Testis (tissue), 3 donors: ENCODE data around the gene CBFA2T3. TPM values are rescaled to one million over a fixed set of nuclear protein-coding genes. Genes with fewer than 3 reads are reported as not detected.

Source experiments
- DNase-seq: peaks from one replicate; pipeline ENCODE4 v3.0.0-alpha.2; 2019
- H3K27ac ChIP-seq, 2 donors: fragments of 200-600 bp; sonication (generic); one replicate each; pipeline ENCODE4 v1.5.1; 2019
- H3K27me3 ChIP-seq: fragments of 200-600 bp; sonication (generic); one replicate; pipeline ENCODE4 v1.5.1; 2019
- H3K36me3 ChIP-seq: fragments of 200-600 bp; sonication (generic); one replicate; pipeline ENCODE4 v1.5.1; 2017; ENCODE audit warnings: low read depth; ENCODE audit errors: missing control alignments
- H3K4me1 ChIP-seq: fragments of 200-600 bp; sonication (generic); one replicate; pipeline ENCODE4 v1.5.1; 2019
- H3K4me3 ChIP-seq, 2 donors: fragments of 200-600 bp; sonication (generic); one replicate each; pipeline ENCODE4 v1.5.1; 2017 to 2019
- H3K9me3 ChIP-seq: fragments of 200-600 bp; sonication (generic); one replicate; pipeline ENCODE4 v1.5.1; 2017
- POLR2A ChIP-seq: fragments of 450-650 bp; IDR thresholded peaks from one replicate; pipeline ENCODE4 v1.6.1; 2017; ENCODE audit warnings: antibody characterized with exemption, mild to moderate bottlenecking, moderate library complexity
- WGBS, 2 donors: methylation state at CpG; one replicate each; pipeline ENCODE4 v1.1.5; 2018; 5-methylcytosine and 5-hydroxymethylcytosine counted together
- intact Hi-C: fragments of 100-400 bp; cut with DNase I; formaldehyde crosslinking; loops from one replicate; pipeline ENCODE4 v1.15.1; 2023; ENCODE audit warnings: low total_unique reads
- polyA plus RNA-seq: library from polyadenylated mRNA; stranded (reverse); fragments of 350-450 nt; fragmentation: Illumina TruSeq; extraction: RNeasy Lipid Tissue Mini Kit (QIAGEN cat#74804); gene quantifications from one replicate; pipeline ENCODE4 v1.2.3, GENCODE V29; 2014; ENCODE audit warnings: low read depth, low replicate concordance; ENCODE audit not compliant: insufficient read depth
- total RNA-seq, 2 donors: library from RNA; depleted of rRNA; stranded (reverse); fragments of >200 nt; gene quantifications; one replicate each; pipeline ENCODE4 v1.2.3, GENCODE V29; 2016
- TF ChIP-seq, protein P1 (sequence below), 3 experiments: fragments of 450-650 bp in 2 of 3; fragments of 200-600 bp in 1 of 3; sonication (generic) in 1 of 3; IDR thresholded peaks; one replicate each; pipeline ENCODE4 v1.5.1; 2016 to 2019; ENCODE audit warnings: antibody characterized with exemption in 3 of 3, mild to moderate bottlenecking in 2 of 3, moderate library complexity in 1 of 3

The CBFA2T3 gene
- total and polyA plus RNA-seq, 3 donors from 2014 or later: 7.1 to 11.9 (median 9.2) TPM

DNA sequence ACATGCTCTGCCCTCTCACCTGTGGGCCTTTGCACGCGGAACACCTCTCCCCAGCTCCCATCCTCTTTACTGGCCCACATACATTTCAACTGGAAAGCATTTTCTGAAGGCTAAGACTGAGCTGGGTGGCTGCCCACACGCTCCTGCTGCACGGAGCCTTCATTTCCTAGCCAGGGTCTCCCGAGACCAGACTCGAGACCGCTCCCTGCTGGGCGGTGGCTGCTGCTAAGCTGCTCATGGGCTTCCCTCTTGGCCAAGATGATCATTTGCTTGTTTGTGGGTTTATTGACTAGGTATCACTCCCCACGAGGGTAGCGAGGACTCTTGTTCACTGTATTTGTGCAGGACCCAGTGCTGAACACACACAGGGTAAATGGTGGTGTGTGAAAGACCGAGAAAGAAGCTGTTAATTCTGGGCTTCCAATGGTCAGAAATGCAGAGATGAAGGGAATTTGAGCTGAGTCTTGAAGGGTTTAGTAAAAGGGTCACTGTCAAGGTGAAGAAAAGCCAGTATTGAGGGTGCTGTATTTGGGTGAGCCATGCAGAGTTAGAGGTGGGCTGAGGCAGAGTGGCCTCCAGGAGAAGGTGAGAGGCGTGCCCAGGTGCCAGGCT, 119.2 kb downstream of the CBFA2T3 start:
- Histone ChIP-seq H3K36me3 (no peaks in the 10 kb centered on the region), H3K4me1 (peaks cover 37% of the 10 kb centered on the region), H3K4me3 (peak overlapping the region; percentile 84 to 92), H3K27ac (peak overlapping the region; percentile 83 to 88), H3K9me3 (no peaks in the 10 kb centered on the region), H3K27me3 (no peaks in the 10 kb centered on the region)
- 12 to 14% methylated on average over 12 of the region's 12 CpGs for WGBS, 2 donors
- no peak for TF ChIP-seq POLR2A
- TF ChIP-seq, protein P1, sequence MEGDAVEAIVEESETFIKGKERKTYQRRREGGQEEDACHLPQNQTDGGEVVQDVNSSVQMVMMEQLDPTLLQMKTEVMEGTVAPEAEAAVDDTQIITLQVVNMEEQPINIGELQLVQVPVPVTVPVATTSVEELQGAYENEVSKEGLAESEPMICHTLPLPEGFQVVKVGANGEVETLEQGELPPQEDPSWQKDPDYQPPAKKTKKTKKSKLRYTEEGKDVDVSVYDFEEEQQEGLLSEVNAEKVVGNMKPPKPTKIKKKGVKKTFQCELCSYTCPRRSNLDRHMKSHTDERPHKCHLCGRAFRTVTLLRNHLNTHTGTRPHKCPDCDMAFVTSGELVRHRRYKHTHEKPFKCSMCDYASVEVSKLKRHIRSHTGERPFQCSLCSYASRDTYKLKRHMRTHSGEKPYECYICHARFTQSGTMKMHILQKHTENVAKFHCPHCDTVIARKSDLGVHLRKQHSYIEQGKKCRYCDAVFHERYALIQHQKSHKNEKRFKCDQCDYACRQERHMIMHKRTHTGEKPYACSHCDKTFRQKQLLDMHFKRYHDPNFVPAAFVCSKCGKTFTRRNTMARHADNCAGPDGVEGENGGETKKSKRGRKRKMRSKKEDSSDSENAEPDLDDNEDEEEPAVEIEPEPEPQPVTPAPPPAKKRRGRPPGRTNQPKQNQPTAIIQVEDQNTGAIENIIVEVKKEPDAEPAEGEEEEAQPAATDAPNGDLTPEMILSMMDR (IDR thresholded peaks at IDR 0.05): peak; percentile 12 to 66 (median 65)
- peak; percentile 90 for DNase-seq
- intact Hi-C loops: no loop called here

DNA sequence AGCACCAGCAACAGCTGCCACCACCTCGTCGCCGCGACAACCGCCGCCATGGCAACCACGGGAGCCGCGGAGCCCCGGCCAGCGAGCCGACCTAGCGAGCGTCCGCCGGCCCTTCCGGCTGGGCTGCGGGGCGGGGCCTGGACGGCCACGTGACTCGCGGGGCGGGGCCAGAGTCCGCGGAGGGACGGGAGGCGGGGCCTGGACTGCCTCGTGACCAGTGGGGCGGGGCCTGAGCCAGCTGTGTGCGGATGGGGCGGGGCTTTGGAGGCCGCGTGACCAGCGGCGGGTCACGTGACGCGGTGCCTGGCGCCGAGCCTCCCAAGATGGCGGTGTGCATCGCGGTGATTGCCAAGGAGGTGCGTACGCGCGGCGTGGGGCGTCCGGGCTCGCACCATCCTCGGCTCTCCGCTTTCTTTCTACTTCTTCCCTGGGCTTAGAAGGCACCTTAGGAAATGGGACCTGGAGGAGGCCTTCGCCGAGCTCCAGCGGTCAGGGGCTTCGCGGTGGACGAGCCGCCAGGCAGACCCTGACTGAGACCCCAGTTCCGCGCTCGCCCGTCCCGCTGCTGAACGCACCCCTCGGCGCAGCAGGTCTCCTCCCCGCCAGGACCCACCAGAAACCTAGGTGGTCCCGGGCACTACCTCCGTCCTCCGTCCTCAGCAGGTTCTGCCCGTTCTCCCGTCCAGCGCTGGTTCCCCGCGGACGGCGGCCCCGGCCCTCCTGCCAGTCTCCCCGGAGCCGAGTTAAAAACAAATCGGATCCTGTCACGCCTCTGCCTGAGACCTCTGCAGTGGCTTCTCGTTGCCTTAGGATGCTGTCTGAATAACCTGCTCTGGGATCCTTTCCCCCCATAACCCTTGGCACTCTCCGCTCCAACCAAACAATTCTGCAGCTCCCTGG, 119.9 kb downstream of the CBFA2T3 start, which contains the start of the genes GALNS and TRAPPC2L:
Gene GALNS, minus strand, starts transcription at position 120 of the 900 bp plus-strand sequence. Its CDS starts 70 bp downstream, at position 50.
Gene TRAPPC2L, plus strand, starts transcription at position 300 of the 900 bp plus-strand sequence. Its CDS starts 24 bp downstream, at position 324.
- Histone ChIP-seq H3K4me1 (peaks cover 37% of the 10 kb centered on the region), H3K27me3 (no peaks in the 10 kb centered on the region), H3K27ac (peak within 1 kb of the TSS; percentile 83 to 88), H3K9me3 (no peaks in the 10 kb centered on the region), H3K4me3 (peak within 1 kb of the TSS; percentile 84 to 92), H3K36me3 (no peaks in the 10 kb centered on the region)
- peak; percentile 31 for TF ChIP-seq POLR2A
- TF ChIP-seq, protein P1 (IDR thresholded peaks at IDR 0.05): peak in 1 of 3 experiments; percentile 18
- DNase-seq: peak; percentile 100
- intact Hi-C loops: no loop called here
- 0 to 1% methylated on average over 14 to 70 of the region's 87 CpGs for WGBS, 2 donors

DNA sequence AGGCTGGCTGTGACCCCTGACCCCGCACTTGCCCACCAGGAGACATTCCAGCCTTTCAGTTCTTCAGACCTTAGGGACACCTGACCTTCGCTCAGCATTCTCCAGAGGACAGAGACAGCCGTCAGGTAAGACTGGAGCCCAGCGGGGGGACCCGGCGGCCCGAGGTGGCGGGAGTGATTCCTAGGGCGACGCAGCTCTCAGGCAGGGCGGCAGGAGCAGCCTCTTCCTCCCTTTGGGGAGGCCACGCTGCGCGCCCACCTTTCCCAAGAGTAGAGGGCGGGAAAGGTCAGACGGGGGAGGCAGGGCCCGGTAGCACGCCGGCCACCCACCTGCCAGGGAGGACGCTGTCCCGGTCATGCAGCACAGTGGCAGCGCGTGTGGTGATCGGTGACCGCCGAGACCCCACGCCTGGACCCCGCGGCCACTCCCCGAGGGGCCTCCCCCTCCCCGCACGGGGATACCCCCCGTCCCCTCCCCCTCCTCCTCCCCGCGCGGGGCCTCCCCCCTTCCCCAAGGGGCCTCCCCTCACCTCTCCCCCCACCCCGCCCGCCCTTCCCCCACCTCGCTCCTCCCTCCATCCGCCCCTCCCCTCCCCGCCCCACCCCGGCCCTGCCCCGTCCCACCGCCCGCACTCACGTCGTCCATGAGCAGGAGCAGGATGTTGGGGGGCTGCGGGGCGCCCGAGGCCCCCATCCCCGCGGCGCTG, 120.7 kb downstream of the CBFA2T3 start:
- WGBS, 2 donors: 10% methylated on average over 23 to 31 of the region's 53 CpGs
- no peak for TF ChIP-seq POLR2A
- TF ChIP-seq, protein P1 (IDR thresholded peaks at IDR 0.05): no peak
- intact Hi-C loops: no loop called here
- peak overlapping the region; percentile 84 to 92 for H3K4me3 ChIP-seq
- H3K4me1 ChIP-seq: peaks cover 37% of the 10 kb centered on the region
- no peaks in the 10 kb centered on the region for H3K27me3 ChIP-seq
- no peaks in the 10 kb centered on the region for H3K9me3 ChIP-seq
- H3K27ac ChIP-seq: peak overlapping the region; percentile 64 to 69
- no peak for DNase-seq
- H3K36me3 ChIP-seq: no peaks in the 10 kb centered on the region

DNA sequence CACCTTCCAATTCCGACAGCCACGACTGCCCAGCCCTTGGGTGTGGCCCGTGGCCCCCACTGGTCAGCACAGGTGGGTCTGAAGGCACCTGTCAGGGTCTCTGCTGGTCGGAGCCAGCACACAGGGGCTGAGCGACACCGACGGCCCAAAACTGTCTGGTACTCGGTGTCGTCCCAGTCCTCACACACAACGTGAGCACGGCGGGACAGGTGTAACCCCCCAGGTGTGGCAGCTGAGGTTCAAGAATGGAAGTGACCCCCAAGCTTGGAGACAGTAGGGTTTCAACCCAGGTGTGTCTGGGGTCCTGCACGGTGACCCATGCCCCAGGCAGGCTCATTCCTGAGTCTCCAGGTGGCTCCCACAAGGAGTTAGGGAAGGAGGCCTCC, 121.3 kb downstream of the CBFA2T3 start:
- 78 to 82% methylated on average over 8 to 13 of the region's 13 CpGs for WGBS, 2 donors
- peak overlapping the region; percentile 64 to 69 for H3K27ac ChIP-seq

More for the DNA sequence above, 121.3 kb downstream of the CBFA2T3 start:
- H3K36me3 ChIP-seq: no peaks in the 10 kb centered on the region
- intact Hi-C loops: no loop called here
- no peak for DNase-seq
- H3K4me3 ChIP-seq: peak overlapping the region in 1 of 2 donors; percentile 84
- no peak for TF ChIP-seq POLR2A
- H3K4me1 ChIP-seq: peaks cover 37% of the 10 kb centered on the region
- no peaks in the 10 kb centered on the region for H3K27me3 ChIP-seq
- H3K9me3 ChIP-seq: no peaks in the 10 kb centered on the region
